ENCODE data around the gene TPM2.

Gene TPM2

GRCh38 chr9:35673132-35674024 lies 16.3 kb downstream of the TPM2 start, which contains the start of gene CA9:
TSS of gene CA9 (plus strand) at chr9:35673928. CDS start at chr9:35673960, 32 bp downstream.
- FAIRE-seq = no peak

GRCh38 chr9:35669331-35670145 lies 20.2 kb downstream of the TPM2 start:
- no peak for FAIRE-seq

GRCh38 chr9:35667939-35668338 lies 21.8 kb downstream of the TPM2 start:
- no peak for FAIRE-seq

GRCh38 chr9:35666549-35666948 lies 23.2 kb downstream of the TPM2 start:
- FAIRE-seq = no peak

GRCh38 chr9:35666045-35666444 lies 23.7 kb downstream of the TPM2 start:
- no peak for FAIRE-seq

GRCh38 chr9:35665471-35665818 lies 24.3 kb downstream of the TPM2 start:
- no peak for FAIRE-seq

- FAIRE-seq = no peak
Measured at GRCh38 chr9:35664531-35665470, 24.9 kb downstream of the TPM2 start, which contains the start of gene ARHGEF39. TSS of gene ARHGEF39 (minus strand) at chr9:35665195. CDS start at chr9:35665169, 26 bp downstream.

GRCh38 chr9:35662437-35662836 lies 27.3 kb downstream of the TPM2 start:
- no peak for FAIRE-seq

- FAIRE-seq = no peak
Measured at GRCh38 chr9:35661756-35662350, 27.9 kb downstream of the TPM2 start.

- peak; percentile 53 for FAIRE-seq
Measured at GRCh38 chr9:35660966-35661415, 28.7 kb downstream of the TPM2 start.

GRCh38 chr9:35659340-35659739 lies 30.4 kb downstream of the TPM2 start:
- FAIRE-seq = no peak

GRCh38 chr9:35658968-35659220 lies 30.8 kb downstream of the TPM2 start:
- FAIRE-seq = no peak

GRCh38 chr9:35658137-35658967 lies 31.4 kb downstream of the TPM2 start, which contains the start of gene CCDC107:
TSS of gene CCDC107 (plus strand) at chr9:35658292. CDS start at chr9:35658380, 88 bp downstream.
- FAIRE-seq = no peak

GRCh38 chr9:35657546-35658136 lies 32.1 kb downstream of the TPM2 start, which contains the start of gene RMRP:
TSS of gene RMRP (minus strand) at chr9:35658019.
- FAIRE-seq = peak; percentile 79

- FAIRE-seq = no peak
Measured at GRCh38 chr9:35656831-35657545, 32.7 kb downstream of the TPM2 start.

- FAIRE-seq = no peak
Measured at GRCh38 chr9:35656348-35656747, 33.4 kb downstream of the TPM2 start.

GRCh38 chr9:35653611-35654010 lies 36.1 kb downstream of the TPM2 start:
- no peak for FAIRE-seq

- no peak for FAIRE-seq
Measured at GRCh38 chr9:35652829-35653209, 36.9 kb downstream of the TPM2 start.

GRCh38 chr9:35651956-35652828 lies 37.5 kb downstream of the TPM2 start:
- no peak for FAIRE-seq
